Natural killer cell (primary cell): ENCODE data around the gene CRAMP1. TPM values are rescaled to one million over a fixed set of nuclear protein-coding genes. Genes with fewer than 3 reads are reported as not detected.

ENCODE experiments used
- ATAC-seq, 3 donors: fragments of 150-1000 bp in 2 of 3; fragments of 200-7000 bp in 1 of 3; cut with Tn5 transposase; 1 replicate in 1 of 3; 2 replicates in 2 of 3; pipeline ENCODE4 v1.10.0; 2021; ENCODE audit warnings: mild to moderate bottlenecking in 2 of 3, moderate library complexity in 2 of 3
- DNase-seq, 2 donors: peaks; one replicate each; pipeline versions ENCODE4 v3.0.0 to v3.0.0-alpha.2; 2013 to 2021; ENCODE audit warnings: mixed read lengths in 1 of 2
- H3K27ac ChIP-seq: one replicate; pipeline ENCODE4 v1.5.1; 2013; ENCODE audit warnings: mild to moderate bottlenecking, low read length
- H3K27me3 ChIP-seq: one replicate; pipeline ENCODE4 v1.6.1; 2013; ENCODE audit warnings: low read length; ENCODE audit not compliant: control insufficient read depth, insufficient read depth
- H3K36me3 ChIP-seq: one replicate; pipeline ENCODE4 v1.6.1; 2013; ENCODE audit warnings: low read length; ENCODE audit not compliant: control insufficient read depth, insufficient read depth
- H3K4me1 ChIP-seq: one replicate; pipeline ENCODE4 v1.6.1; 2013; ENCODE audit warnings: low read length; ENCODE audit not compliant: control insufficient read depth, insufficient read depth
- H3K4me3 ChIP-seq: one replicate; pipeline ENCODE4 v1.5.1; 2013; ENCODE audit warnings: low read length
- H3K9me3 ChIP-seq: one replicate; pipeline ENCODE4 v1.6.1; 2013; ENCODE audit warnings: low read length; ENCODE audit not compliant: control insufficient read depth, insufficient read depth
- H3K27ac Mint-ChIP-seq, 2 donors: one replicate each; pipeline ENCODE4 v1.8.0; 2022; ENCODE audit warnings: mild to moderate bottlenecking in 2 of 2, mixed read lengths in 2 of 2, moderate library complexity in 1 of 2
- H3K27me3 Mint-ChIP-seq, 2 donors: one replicate each; pipeline ENCODE4 v1.8.0; 2022; ENCODE audit warnings: low read depth in 2 of 2, mixed read lengths in 2 of 2
- H3K36me3 Mint-ChIP-seq: one replicate; pipeline ENCODE4 v1.8.0; 2022; ENCODE audit warnings: mixed read lengths
- H3K4me1 Mint-ChIP-seq, 2 donors: one replicate each; pipeline ENCODE4 v1.8.0; 2022; ENCODE audit warnings: mixed read lengths in 2 of 2
- H3K4me3 Mint-ChIP-seq: one replicate; pipeline ENCODE4 v1.8.0; 2022; ENCODE audit warnings: mild to moderate bottlenecking, moderate library complexity, mixed read lengths
- H3K9me3 Mint-ChIP-seq, 2 donors: one replicate each; pipeline ENCODE4 v1.8.0; 2022; ENCODE audit warnings: mixed read lengths in 2 of 2
- WGBS: methylation state at CpG from one replicate; pipeline ENCODE4 v1.1.7; 2013; ENCODE audit warnings: missing lambda C conversion rate; ENCODE audit not compliant: insufficient coverage; 5-methylcytosine and 5-hydroxymethylcytosine counted together
- intact Hi-C: fragments of 100-400 bp; cut with micrococcal nuclease; formaldehyde crosslinking; loops from one replicate; pipeline ENCODE4 v1.14.2; 2022
- total RNA-seq, 4 donors: library from RNA; stranded (reverse); fragments of 120-200 nt in 1 of 4; gene quantifications; one replicate each; pipeline versions ENCODE4 v1.2.3 to v1.2.4, GENCODE V29; 2013 to 2022
- TF ChIP-seq, protein P1 (sequence below): fragments of 200-600 bp; IDR thresholded peaks from one replicate; pipeline ENCODE4 v1.8.0; 2022; ENCODE audit warnings: antibody characterized with exemption

CRAMP1 gene
- total RNA-seq, 3 donors from 2014 or later (not counting 1 experiment from before 2014, with no cell fraction given) = 47.8 to 49.8 (median 49.6) TPM

DNA sequence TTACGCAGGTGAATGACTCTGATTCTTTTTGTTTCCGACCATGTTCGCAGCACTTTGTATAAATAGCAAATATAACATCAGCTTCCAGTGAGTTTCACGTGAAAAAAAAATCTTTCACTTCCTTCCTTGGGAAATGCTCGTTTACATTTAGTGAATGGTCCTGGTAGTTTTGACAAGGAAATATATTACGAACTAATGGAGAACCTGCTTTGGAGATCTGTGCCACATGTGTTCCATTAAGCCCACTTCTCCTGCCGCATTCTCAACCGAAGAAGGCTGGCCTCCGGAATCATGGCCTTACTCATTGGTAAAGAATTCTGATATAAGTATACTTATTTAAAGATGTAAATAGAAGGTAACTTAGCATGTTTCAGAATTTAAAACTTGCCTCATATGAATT is 3.6 kb downstream of the CRAMP1 start:
- peaks cover 0 to 6% of the 10 kb centered on the region in 2 donors for H3K27me3 Mint-ChIP-seq
- DNase-seq (no peak), ATAC-seq (no peak)
- TF ChIP-seq, protein P1, sequence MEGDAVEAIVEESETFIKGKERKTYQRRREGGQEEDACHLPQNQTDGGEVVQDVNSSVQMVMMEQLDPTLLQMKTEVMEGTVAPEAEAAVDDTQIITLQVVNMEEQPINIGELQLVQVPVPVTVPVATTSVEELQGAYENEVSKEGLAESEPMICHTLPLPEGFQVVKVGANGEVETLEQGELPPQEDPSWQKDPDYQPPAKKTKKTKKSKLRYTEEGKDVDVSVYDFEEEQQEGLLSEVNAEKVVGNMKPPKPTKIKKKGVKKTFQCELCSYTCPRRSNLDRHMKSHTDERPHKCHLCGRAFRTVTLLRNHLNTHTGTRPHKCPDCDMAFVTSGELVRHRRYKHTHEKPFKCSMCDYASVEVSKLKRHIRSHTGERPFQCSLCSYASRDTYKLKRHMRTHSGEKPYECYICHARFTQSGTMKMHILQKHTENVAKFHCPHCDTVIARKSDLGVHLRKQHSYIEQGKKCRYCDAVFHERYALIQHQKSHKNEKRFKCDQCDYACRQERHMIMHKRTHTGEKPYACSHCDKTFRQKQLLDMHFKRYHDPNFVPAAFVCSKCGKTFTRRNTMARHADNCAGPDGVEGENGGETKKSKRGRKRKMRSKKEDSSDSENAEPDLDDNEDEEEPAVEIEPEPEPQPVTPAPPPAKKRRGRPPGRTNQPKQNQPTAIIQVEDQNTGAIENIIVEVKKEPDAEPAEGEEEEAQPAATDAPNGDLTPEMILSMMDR = no peak
- H3K27ac ChIP-seq = no peak overlapping the region
- no peaks in the 10 kb centered on the region for H3K36me3 Mint-ChIP-seq
- H3K27me3 ChIP-seq = no peaks in the 10 kb centered on the region
- peaks cover 29% of the 10 kb centered on the region for H3K36me3 ChIP-seq
- H3K4me3 ChIP-seq = no peak overlapping the region
- peak overlapping the region in 1 of 2 donors; percentile 73 for H3K27ac Mint-ChIP-seq
- peak overlapping the region; percentile 54 for H3K4me3 Mint-ChIP-seq
- H3K4me1 Mint-ChIP-seq = peaks cover 34 to 42% of the 10 kb centered on the region in 2 donors
- H3K9me3 Mint-ChIP-seq = peaks cover 0 to 3% of the 10 kb centered on the region in 2 donors
- intact Hi-C loops = loop anchor here (10.0 kb wide), 1 partner anchor 59 kb away; the partner anchor contains the start of gene JPT2
- H3K4me1 ChIP-seq = peaks cover 32% of the 10 kb centered on the region
- H3K9me3 ChIP-seq = peaks cover 8% of the 10 kb centered on the region
- WGBS = 68% methylated on average over 6 of the region's 9 CpGs

DNA sequence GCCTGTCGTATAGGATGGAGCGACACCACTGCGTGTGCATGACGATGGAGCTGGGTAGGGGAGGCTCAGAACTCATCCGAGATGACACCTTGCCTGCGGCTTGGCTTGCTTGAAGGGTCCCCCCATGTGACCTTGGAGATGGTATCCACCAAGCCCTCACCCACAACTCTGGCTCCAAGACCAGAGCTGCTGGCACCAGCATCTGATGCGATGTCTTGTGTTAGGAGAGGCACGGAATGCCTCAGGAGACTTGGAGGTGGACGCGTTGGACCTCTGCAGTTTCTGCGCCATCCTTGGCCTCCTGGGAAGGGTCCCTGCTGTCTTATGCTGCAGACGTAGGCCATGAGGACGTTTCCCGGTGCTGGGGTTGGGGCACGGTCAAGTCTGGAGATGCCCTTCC is 7.8 kb downstream of the CRAMP1 start:
- Histone ChIP-seq H3K27ac (no peak overlapping the region), H3K36me3 (peaks cover 36% of the 10 kb centered on the region), H3K27me3 (no peaks in the 10 kb centered on the region), H3K4me3 (no peak overlapping the region), H3K9me3 (no peaks in the 10 kb centered on the region), H3K4me1 (peaks cover 5% of the 10 kb centered on the region)
- intact Hi-C loops = loop anchor here (10.0 kb wide), 1 partner anchor 55 kb away; the partner anchor contains the start of gene JPT2
- Mint-ChIP-seq H3K4me1 (peaks cover 25 to 26% of the 10 kb centered on the region in 2 donors), H3K9me3 (no peaks in the 10 kb centered on the region), H3K27me3 (peaks cover 0 to 5% of the 10 kb centered on the region in 2 donors), H3K27ac (no peak overlapping the region), H3K36me3 (no peaks in the 10 kb centered on the region), H3K4me3 (no peak overlapping the region)
- TF ChIP-seq, protein P1 = no peak
- ATAC-seq (no peak), DNase-seq (no peak)
- 94% methylated on average over 15 of the region's 15 CpGs for WGBS

DNA sequence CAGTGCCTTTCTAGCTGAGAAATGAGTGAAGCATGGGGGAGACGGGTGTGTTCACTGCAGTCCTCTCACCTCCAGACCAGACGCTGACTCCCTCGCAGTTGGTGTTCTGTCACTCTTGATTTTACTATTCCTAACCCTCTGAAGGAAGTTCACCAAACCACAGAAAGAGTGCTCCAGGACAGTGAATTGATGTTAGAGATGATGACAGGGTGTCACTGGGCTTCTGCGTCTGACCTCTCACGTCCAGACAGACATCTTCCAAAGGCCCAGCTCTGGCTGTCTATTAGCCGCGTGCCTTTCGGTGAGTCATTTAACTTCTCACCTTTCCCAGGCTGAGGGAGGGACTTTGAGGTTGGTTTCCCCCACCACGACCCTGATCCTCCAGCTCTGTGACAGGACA is 8.2 kb downstream of the CRAMP1 start:
- H3K9me3 Mint-ChIP-seq = no peaks in the 10 kb centered on the region
- H3K9me3 ChIP-seq = no peaks in the 10 kb centered on the region
- WGBS = 69% methylated on average over 8 of the region's 9 CpGs
- H3K4me1 Mint-ChIP-seq = peaks cover 20 to 25% of the 10 kb centered on the region in 2 donors
- H3K27ac ChIP-seq = no peak overlapping the region
- H3K27ac Mint-ChIP-seq = no peak overlapping the region
- H3K36me3 Mint-ChIP-seq = no peaks in the 10 kb centered on the region
- peaks cover under 1% of the 10 kb centered on the region for H3K4me1 ChIP-seq
- TF ChIP-seq, protein P1 = no peak
- H3K36me3 ChIP-seq = peaks cover 36% of the 10 kb centered on the region
- DNase-seq = no peak
- intact Hi-C loops = no loop called here
- H3K4me3 ChIP-seq = no peak overlapping the region
- no peaks in the 10 kb centered on the region for H3K27me3 ChIP-seq
- H3K4me3 Mint-ChIP-seq = no peak overlapping the region
- ATAC-seq = no peak
- H3K27me3 Mint-ChIP-seq = peaks cover 0 to under 1% of the 10 kb centered on the region in 2 donors

DNA sequence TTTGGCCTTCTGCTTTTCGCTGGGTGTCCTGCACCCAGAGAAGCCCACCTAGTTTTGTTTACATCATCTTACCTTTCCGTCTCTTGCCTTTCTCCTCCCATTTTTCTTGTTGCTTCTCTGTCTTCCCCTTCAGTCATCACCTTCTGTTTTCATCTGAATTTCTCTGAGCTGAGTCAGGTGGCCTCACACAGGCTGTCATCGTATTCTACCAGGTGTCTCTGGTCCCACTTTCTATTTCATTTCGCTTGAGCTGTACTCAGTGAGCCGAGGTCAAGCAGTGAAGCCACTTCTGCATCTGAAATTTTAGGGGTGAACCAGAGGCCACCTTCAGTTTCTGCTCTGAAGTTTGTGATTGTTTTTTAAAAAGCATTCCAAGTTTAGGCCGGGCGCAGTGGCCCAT is 9.7 kb downstream of the CRAMP1 start:
- Mint-ChIP-seq H3K27ac (no peak overlapping the region), H3K4me3 (no peak overlapping the region), H3K4me1 (peaks cover 18 to 29% of the 10 kb centered on the region in 2 donors), H3K36me3 (peaks cover 4% of the 10 kb centered on the region), H3K9me3 (no peaks in the 10 kb centered on the region), H3K27me3 (no peaks in the 10 kb centered on the region)
- intact Hi-C loops = no loop called here
- TF ChIP-seq, protein P1 = no peak
- WGBS = 81% methylated on average over 7 of the region's 7 CpGs
- Histone ChIP-seq H3K9me3 (no peaks in the 10 kb centered on the region), H3K36me3 (peaks cover 35% of the 10 kb centered on the region), H3K27me3 (no peaks in the 10 kb centered on the region), H3K4me1 (no peaks in the 10 kb centered on the region), H3K27ac (no peak overlapping the region), H3K4me3 (no peak overlapping the region)
- no peak for DNase-seq
- no peak for ATAC-seq
